ENCODE data around the gene NBR1. TPM values are rescaled to one million over a fixed set of nuclear protein-coding genes. Genes with fewer than 3 reads are reported as not detected.

Gene NBR1
- polyA plus RNA-seq, 3 donors: 40.4 to 88.5 (median 64.0) TPM

GRCh38 chr17:43216762-43217613, 46.0 kb downstream of the NBR1 start:
- no peak overlapping the region for H3K9ac ChIP-seq (ENCODE audit: insufficient read depth, low read length, poor library complexity, severe bottlenecking)
- no peak overlapping the region for H3K4me3 Mint-ChIP-seq

More at GRCh38 chr17:43216762-43217613, 46.0 kb downstream of the NBR1 start:
- H3K36me3 Mint-ChIP-seq: peaks cover 61 to 77% of the 10 kb centered on the region in 2 donors
- intact Hi-C loops (cut with micrococcal nuclease): no loop called here
- H4K20me1 ChIP-seq (ENCODE audit: insufficient read depth, low read length): peaks cover 79% of the 10 kb centered on the region
- no peak for TF ChIP-seq CTCF (IDR thresholded peaks at IDR 0.05)
- 94% methylated on average over 4 of the region's 4 CpGs for WGBS (ENCODE audit: insufficient coverage)
- peaks cover 22% of the 10 kb centered on the region for H3K4me1 Mint-ChIP-seq
- H3K4me2 ChIP-seq (replicated peaks; ENCODE audit: extremely low read depth, low read length, poor library complexity, severe bottlenecking): no peak overlapping the region
- H3K9me3 ChIP-seq (replicated peaks in 1 of 2; ENCODE audit: control insufficient read depth in 1 of 2, insufficient read depth in 1 of 2, low read length in 2 of 2): no peaks in the 10 kb centered on the region
- no peak for DNase-seq
- H3K4me3 ChIP-seq (replicated peaks in 1 of 3; ENCODE audit: low read depth in 2 of 3, low read length in 3 of 3): no peak overlapping the region
- H3K27me3 Mint-ChIP-seq (ENCODE audit: low read depth in 3 of 3): peaks cover 0 to 1% (median 0%) of the 10 kb centered on the region in 3 donors
- H3K9me3 Mint-ChIP-seq: peaks cover 0 to 2% (median 0%) of the 10 kb centered on the region in 7 donors
- no peak overlapping the region for H2AFZ ChIP-seq (ENCODE audit: insufficient read depth, low read depth, low read length, poor library complexity, severe bottlenecking)
- no peak overlapping the region for H3K27ac ChIP-seq (ENCODE audit: low read depth in 1 of 2, low read length in 2 of 2)
- peaks cover 18% of the 10 kb centered on the region in 2 donors for H3K4me1 ChIP-seq (ENCODE audit: control insufficient read depth in 1 of 2, insufficient read depth in 2 of 2, low read length in 2 of 2)
- peaks cover 19% of the 10 kb centered on the region for H3K79me2 ChIP-seq (ENCODE audit: insufficient read depth, low read length)
- H3K27ac Mint-ChIP-seq: no peak overlapping the region
- H3K27me3 ChIP-seq (ENCODE audit: control insufficient read depth in 2 of 2, insufficient read depth in 2 of 2, low read length in 2 of 2): no peaks in the 10 kb centered on the region
- peaks cover 62 to 82% of the 10 kb centered on the region in 2 donors for H3K36me3 ChIP-seq (replicated peaks in 1 of 2; ENCODE audit: control insufficient read depth in 1 of 2, insufficient read depth in 2 of 2, low read length in 2 of 2)

All from CD14-positive monocyte (primary cell).